ENCODE results near the gene PTDSS2. TPM values are rescaled to one million over a fixed set of nuclear protein-coding genes. Genes with fewer than 3 reads are reported as not detected.
"Not testable (repeated sequence)": the region's sequence is repeated elsewhere in the genome, so short reads cannot be mapped to it uniquely, and the experiment has no call there.

Gene PTDSS2
- total and polyA plus RNA-seq, 4 donors: 5.1 to 15.6 (median 10.2) TPM

DNA sequence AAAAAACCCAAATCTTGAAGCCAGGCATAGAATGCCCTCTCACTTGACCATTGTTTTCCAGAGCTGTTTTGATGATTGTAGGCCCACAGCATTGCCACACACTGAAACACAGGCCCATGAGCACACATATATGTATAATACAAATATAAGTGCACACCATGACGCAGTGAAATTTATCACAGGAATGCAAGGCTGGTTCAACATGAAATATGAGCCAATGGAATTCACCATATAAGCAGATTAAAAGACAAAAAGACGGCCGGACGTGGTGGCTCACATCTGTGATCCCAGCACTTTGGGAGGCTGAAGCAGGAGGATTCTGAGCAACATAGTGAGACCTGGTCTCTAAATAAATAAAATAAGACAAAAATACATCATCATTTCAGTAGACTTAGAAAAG, 66.3 kb downstream of the PTDSS2 start:
- no peak for DNase-seq (ENCODE audit: low spot score)

GRCh38 chr11:516918-517685, 67.0 kb downstream of the PTDSS2 start:
- H3K27me3 ChIP-seq (ENCODE audit: control insufficient read depth in 4 of 4, insufficient read depth in 4 of 4, low read length in 3 of 4); H3K9me3 ChIP-seq (ENCODE audit: control insufficient read depth in 4 of 4, low read length in 3 of 4); H3K9ac ChIP-seq (ENCODE audit: low read depth in 1 of 2, low read length in 2 of 2); H3K4me3 ChIP-seq (ENCODE audit: low read depth in 1 of 3, low read length in 3 of 3); H3K27ac ChIP-seq (ENCODE audit: low read depth in 1 of 2, low read length in 2 of 2); H3K36me3 ChIP-seq (ENCODE audit: control insufficient read depth in 4 of 4, insufficient read depth in 3 of 4, low read depth in 1 of 4, low read length in 3 of 4); H3K4me1 ChIP-seq (ENCODE audit: control insufficient read depth in 4 of 4, insufficient read depth in 4 of 4, low read length in 3 of 4); DNase-seq (ENCODE audit: low spot score): not testable (repeated sequence)
- 97% methylated on average over 43 of the region's 43 CpGs for WGBS

More for the DNA sequence above, 66.3 kb downstream of the PTDSS2 start:
- Histone ChIP-seq H3K9ac (ENCODE audit: low read depth in 1 of 2, low read length in 2 of 2) (no peak overlapping the region), H3K36me3 (ENCODE audit: control insufficient read depth in 4 of 4, insufficient read depth in 3 of 4, low read depth in 1 of 4, low read length in 3 of 4) (peaks cover 0 to 6% (median 3%) of the 10 kb centered on the region in 4 donors), H3K27ac (ENCODE audit: low read depth in 1 of 2, low read length in 2 of 2) (no peak overlapping the region), H3K4me3 (ENCODE audit: low read depth in 1 of 3, low read length in 3 of 3) (no peak overlapping the region), H3K4me1 (ENCODE audit: control insufficient read depth in 4 of 4, insufficient read depth in 4 of 4, low read length in 3 of 4) (peaks cover 0 to 5% (median 1%) of the 10 kb centered on the region in 4 donors), H3K27me3 (ENCODE audit: control insufficient read depth in 4 of 4, insufficient read depth in 4 of 4, low read length in 3 of 4) (no peaks in the 10 kb centered on the region), H3K9me3 (ENCODE audit: control insufficient read depth in 4 of 4, low read length in 3 of 4) (no peaks in the 10 kb centered on the region)
- 98% methylated on average over 4 of the region's 4 CpGs for WGBS
- no peak for TF ChIP-seq FOXA1 (IDR thresholded peaks at IDR 0.05)
- no peak for TF ChIP-seq SP1 (IDR thresholded peaks at IDR 0.05)
- TF ChIP-seq HNF4A (conservative IDR thresholded peaks at IDR 0.05): no peak
- TF ChIP-seq GABPA (IDR thresholded peaks at IDR 0.05 in 1 of 2, conservative IDR thresholded peaks at IDR 0.05 in 1 of 2): no peak

DNA sequence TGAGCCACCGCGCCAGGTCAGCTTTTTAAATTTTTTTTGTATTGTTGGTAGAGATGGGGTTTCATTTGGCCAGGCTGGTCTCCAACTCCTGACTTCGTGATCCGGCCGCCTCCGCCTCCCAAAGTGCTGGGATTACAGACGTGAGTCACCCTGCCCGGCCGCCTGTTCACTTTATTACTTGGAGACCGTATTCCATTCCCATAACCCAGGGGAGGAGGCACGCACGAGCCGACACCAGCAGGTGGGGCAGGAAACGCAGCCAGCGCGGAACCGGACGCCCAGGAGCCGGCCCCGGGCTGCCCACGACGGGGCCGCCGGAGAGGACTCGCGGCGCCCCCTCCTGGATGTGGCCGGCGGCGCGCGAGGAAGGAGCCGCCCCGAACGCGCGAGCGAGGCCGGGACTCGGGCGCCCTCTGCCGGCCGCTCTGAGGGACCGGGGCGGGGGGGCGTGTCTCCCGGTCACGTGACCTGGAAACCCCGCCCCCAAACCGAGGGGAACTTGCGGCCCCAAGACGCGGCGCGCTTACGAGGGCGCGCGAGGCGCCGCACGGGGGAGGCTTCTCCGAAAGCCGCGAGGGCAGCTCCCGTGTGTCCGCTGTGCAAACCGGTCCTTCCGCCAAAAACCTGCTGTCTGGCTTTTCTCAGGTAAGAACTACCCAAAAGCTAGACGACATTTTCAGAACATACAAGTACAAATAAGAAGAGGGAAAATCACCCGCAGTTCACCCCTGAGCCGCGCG, 68.6 kb downstream of the PTDSS2 start:
- Histone ChIP-seq H3K36me3 (ENCODE audit: control insufficient read depth in 4 of 4, insufficient read depth in 3 of 4, low read depth in 1 of 4, low read length in 3 of 4) (peaks cover 0 to 2% (median under 1%) of the 10 kb centered on the region in 4 donors), H3K27me3 (ENCODE audit: control insufficient read depth in 4 of 4, insufficient read depth in 4 of 4, low read length in 3 of 4) (no peaks in the 10 kb centered on the region), H3K27ac (ENCODE audit: low read depth in 1 of 2, low read length in 2 of 2) (peak overlapping the region; percentile 57 to 59), H3K4me1 (ENCODE audit: control insufficient read depth in 4 of 4, insufficient read depth in 4 of 4, low read length in 3 of 4) (peaks cover 0 to 5% (median 1%) of the 10 kb centered on the region in 4 donors), H3K4me3 (ENCODE audit: low read depth in 1 of 3, low read length in 3 of 3) (peak overlapping the region in 1 of 3 donors; percentile 17), H3K9me3 (ENCODE audit: control insufficient read depth in 4 of 4, low read length in 3 of 4) (no peaks in the 10 kb centered on the region), H3K9ac (ENCODE audit: low read depth in 1 of 2, low read length in 2 of 2) (no peak overlapping the region)
- DNase-seq (ENCODE audit: low spot score): peak; percentile 95
- TF ChIP-seq CTCF (IDR thresholded peaks at IDR 0.05; ENCODE audit: low read depth, low read length, missing input control) (peak; percentile 96), GABPA (IDR thresholded peaks at IDR 0.05 in 1 of 2, conservative IDR thresholded peaks at IDR 0.05 in 1 of 2) (peak in 1 of 2 donors; percentile 38), MAX (IDR thresholded peaks at IDR 0.05) (no peak), FOXA2 (IDR thresholded peaks at IDR 0.05) (no peak), NR2F2 (IDR thresholded peaks at IDR 0.05) (no peak), EGR1 (IDR thresholded peaks at IDR 0.05; ENCODE audit: low read depth in 2 of 2) (no peak), RXRA (IDR thresholded peaks at IDR 0.05) (no peak), FOXA1 (IDR thresholded peaks at IDR 0.05) (no peak), TAF1 (conservative IDR thresholded peaks at IDR 0.05) (no peak), SP1 (IDR thresholded peaks at IDR 0.05) (peak; percentile 22), HNF4G (IDR thresholded peaks at IDR 0.05) (no peak), HNF4A (conservative IDR thresholded peaks at IDR 0.05) (no peak), RAD21 (IDR thresholded peaks at IDR 0.05) (peak; percentile 71 to 78), JUND (IDR thresholded peaks at IDR 0.05) (peak in 1 of 2 donors; percentile 20), YY1 (IDR thresholded peaks at IDR 0.05) (no peak)
- TF ChIP-seq, protein P1, sequence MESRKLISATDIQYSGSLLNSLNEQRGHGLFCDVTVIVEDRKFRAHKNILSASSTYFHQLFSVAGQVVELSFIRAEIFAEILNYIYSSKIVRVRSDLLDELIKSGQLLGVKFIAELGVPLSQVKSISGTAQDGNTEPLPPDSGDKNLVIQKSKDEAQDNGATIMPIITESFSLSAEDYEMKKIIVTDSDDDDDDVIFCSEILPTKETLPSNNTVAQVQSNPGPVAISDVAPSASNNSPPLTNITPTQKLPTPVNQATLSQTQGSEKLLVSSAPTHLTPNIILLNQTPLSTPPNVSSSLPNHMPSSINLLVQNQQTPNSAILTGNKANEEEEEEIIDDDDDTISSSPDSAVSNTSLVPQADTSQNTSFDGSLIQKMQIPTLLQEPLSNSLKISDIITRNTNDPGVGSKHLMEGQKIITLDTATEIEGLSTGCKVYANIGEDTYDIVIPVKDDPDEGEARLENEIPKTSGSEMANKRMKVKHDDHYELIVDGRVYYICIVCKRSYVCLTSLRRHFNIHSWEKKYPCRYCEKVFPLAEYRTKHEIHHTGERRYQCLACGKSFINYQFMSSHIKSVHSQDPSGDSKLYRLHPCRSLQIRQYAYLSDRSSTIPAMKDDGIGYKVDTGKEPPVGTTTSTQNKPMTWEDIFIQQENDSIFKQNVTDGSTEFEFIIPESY (IDR thresholded peaks at IDR 0.05): no peak
- TF ChIP-seq, protein P2, sequence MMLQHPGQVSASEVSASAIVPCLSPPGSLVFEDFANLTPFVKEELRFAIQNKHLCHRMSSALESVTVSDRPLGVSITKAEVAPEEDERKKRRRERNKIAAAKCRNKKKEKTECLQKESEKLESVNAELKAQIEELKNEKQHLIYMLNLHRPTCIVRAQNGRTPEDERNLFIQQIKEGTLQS (IDR thresholded peaks at IDR 0.05): no peak
- TF ChIP-seq, protein P3, sequence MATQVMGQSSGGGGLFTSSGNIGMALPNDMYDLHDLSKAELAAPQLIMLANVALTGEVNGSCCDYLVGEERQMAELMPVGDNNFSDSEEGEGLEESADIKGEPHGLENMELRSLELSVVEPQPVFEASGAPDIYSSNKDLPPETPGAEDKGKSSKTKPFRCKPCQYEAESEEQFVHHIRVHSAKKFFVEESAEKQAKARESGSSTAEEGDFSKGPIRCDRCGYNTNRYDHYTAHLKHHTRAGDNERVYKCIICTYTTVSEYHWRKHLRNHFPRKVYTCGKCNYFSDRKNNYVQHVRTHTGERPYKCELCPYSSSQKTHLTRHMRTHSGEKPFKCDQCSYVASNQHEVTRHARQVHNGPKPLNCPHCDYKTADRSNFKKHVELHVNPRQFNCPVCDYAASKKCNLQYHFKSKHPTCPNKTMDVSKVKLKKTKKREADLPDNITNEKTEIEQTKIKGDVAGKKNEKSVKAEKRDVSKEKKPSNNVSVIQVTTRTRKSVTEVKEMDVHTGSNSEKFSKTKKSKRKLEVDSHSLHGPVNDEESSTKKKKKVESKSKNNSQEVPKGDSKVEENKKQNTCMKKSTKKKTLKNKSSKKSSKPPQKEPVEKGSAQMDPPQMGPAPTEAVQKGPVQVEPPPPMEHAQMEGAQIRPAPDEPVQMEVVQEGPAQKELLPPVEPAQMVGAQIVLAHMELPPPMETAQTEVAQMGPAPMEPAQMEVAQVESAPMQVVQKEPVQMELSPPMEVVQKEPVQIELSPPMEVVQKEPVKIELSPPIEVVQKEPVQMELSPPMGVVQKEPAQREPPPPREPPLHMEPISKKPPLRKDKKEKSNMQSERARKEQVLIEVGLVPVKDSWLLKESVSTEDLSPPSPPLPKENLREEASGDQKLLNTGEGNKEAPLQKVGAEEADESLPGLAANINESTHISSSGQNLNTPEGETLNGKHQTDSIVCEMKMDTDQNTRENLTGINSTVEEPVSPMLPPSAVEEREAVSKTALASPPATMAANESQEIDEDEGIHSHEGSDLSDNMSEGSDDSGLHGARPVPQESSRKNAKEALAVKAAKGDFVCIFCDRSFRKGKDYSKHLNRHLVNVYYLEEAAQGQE (IDR thresholded peaks at IDR 0.05): no peak
- WGBS: 13% methylated on average over 74 of the region's 74 CpGs
